ENCODE measurements around the gene INO80.
A peak's percentile ranks its signal among the peaks of the same experiment; 100 is the strongest.

- TF ChIP-seq, protein P1, sequence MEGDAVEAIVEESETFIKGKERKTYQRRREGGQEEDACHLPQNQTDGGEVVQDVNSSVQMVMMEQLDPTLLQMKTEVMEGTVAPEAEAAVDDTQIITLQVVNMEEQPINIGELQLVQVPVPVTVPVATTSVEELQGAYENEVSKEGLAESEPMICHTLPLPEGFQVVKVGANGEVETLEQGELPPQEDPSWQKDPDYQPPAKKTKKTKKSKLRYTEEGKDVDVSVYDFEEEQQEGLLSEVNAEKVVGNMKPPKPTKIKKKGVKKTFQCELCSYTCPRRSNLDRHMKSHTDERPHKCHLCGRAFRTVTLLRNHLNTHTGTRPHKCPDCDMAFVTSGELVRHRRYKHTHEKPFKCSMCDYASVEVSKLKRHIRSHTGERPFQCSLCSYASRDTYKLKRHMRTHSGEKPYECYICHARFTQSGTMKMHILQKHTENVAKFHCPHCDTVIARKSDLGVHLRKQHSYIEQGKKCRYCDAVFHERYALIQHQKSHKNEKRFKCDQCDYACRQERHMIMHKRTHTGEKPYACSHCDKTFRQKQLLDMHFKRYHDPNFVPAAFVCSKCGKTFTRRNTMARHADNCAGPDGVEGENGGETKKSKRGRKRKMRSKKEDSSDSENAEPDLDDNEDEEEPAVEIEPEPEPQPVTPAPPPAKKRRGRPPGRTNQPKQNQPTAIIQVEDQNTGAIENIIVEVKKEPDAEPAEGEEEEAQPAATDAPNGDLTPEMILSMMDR (IDR thresholded peaks at IDR 0.05): peak in 1 of 3 donors; percentile 92
- TF ChIP-seq POLR2AphosphoS5 (IDR thresholded peaks at IDR 0.05): peak in 1 of 3 donors; percentile 73
Observed at GRCh38 chr15:40941528-40942336, 174.3 kb downstream of the INO80 start.

Measured in breast epithelium (tissue), 3 donors.